Fibroblast of lung (primary cell): ENCODE results near the gene ATP5PB. TPM values are rescaled to one million over a fixed set of nuclear protein-coding genes. Genes with fewer than 3 reads are reported as not detected.

ENCODE experiments used
- DNase-seq, 2 donors: peaks; one replicate each; pipeline versions ENCODE4 v3.0.0 to v3.0.0-alpha.2; 2010; ENCODE audit warnings: low read depth in 2 of 2
- H2AFZ ChIP-seq: 2 replicates; pipeline ENCODE4 v1.5.1; 2012; ENCODE audit warnings: low read length, control low read depth, inconsistent platforms
- H3K27ac ChIP-seq: 2 replicates; pipeline ENCODE4 v1.5.1; 2011; ENCODE audit warnings: low read length, control low read depth; ENCODE audit not compliant: insufficient read depth
- H3K27me3 ChIP-seq: 2 replicates; pipeline ENCODE4 v1.5.1; 2011; ENCODE audit warnings: mild to moderate bottlenecking, low read length; ENCODE audit not compliant: control insufficient read depth, insufficient read depth
- H3K36me3 ChIP-seq: 2 replicates; pipeline ENCODE4 v1.5.1; 2011; ENCODE audit warnings: low read length; ENCODE audit not compliant: control insufficient read depth, insufficient read depth
- H3K4me1 ChIP-seq: 2 replicates; pipeline ENCODE4 v1.5.1; 2011; ENCODE audit warnings: low read length; ENCODE audit not compliant: control insufficient read depth, insufficient read depth; ENCODE audit errors: extremely low read depth
- H3K4me2 ChIP-seq: 2 replicates; pipeline ENCODE4 v1.5.1; 2011; ENCODE audit warnings: low read length, control low read depth; ENCODE audit not compliant: insufficient read depth; ENCODE audit errors: extremely low read depth
- H3K4me3 ChIP-seq, 4 experiments: fragments of 200-600 bp in 1 of 4; sonication (generic) in 1 of 4; replicated peaks in 1 of 4; 2 replicates each; pipeline ENCODE4 v1.5.1; 2011 to 2016; ENCODE audit warnings: low read length in 4 of 4, low read depth in 3 of 4, mild to moderate bottlenecking in 3 of 4, control low read depth in 2 of 4, inconsistent platforms in 1 of 4, mixed read lengths in 1 of 4; ENCODE audit not compliant: insufficient read depth in 1 of 4; ENCODE audit errors: control extremely low read depth in 1 of 4
- H3K79me2 ChIP-seq: 2 replicates; pipeline ENCODE4 v1.5.1; 2012; ENCODE audit warnings: mild to moderate bottlenecking, low read length, inconsistent platforms; ENCODE audit not compliant: control insufficient read depth, insufficient read depth
- H3K9ac ChIP-seq: 2 replicates; pipeline ENCODE4 v1.5.1; 2011; ENCODE audit warnings: mild to moderate bottlenecking, low read length, control low read depth; ENCODE audit not compliant: insufficient read depth
- H3K9me3 ChIP-seq: 2 replicates; pipeline ENCODE4 v1.5.1; 2012; ENCODE audit warnings: low read depth, low read length; ENCODE audit not compliant: control insufficient read depth, insufficient read depth
- H4K20me1 ChIP-seq: 2 replicates; pipeline ENCODE4 v1.5.1; 2011; ENCODE audit warnings: low read length; ENCODE audit not compliant: control insufficient read depth, insufficient read depth; ENCODE audit errors: extremely low read depth
- CTCF ChIP-seq, 2 donors: IDR thresholded peaks in 1 of 2; conservative IDR thresholded peaks in 1 of 2; 1 replicate in 1 of 2; 2 replicates in 1 of 2; pipeline ENCODE4 v1.5.1; 2011 to 2012; ENCODE audit warnings: low read length in 2 of 2, control low read depth in 1 of 2, inconsistent platforms in 1 of 2, low read depth in 1 of 2, mild to moderate bottlenecking in 1 of 2
- EZH2 ChIP-seq: IDR thresholded peaks from 2 replicates; pipeline ENCODE4 v1.5.1; 2012; ENCODE audit warnings: low read length, control low read depth, mild to moderate bottlenecking; ENCODE audit errors: missing control alignments
- polyA plus RNA-seq, 2 donors: library from polyadenylated mRNA; depleted of rRNA in 1 of 2; stranded (reverse) in 1 of 2; unstranded in 1 of 2; fragments of >200 nt; gene quantifications; 2 replicates each; pipeline ENCODE4 v1.2.1, GENCODE V29; 2011 to 2012; ENCODE audit warnings: missing spikeins in 1 of 2
- total RNA-seq: library from RNA; depleted of rRNA; stranded (reverse); fragments of >200 nt; gene quantifications from 2 replicates; pipeline ENCODE4 v1.2.1, GENCODE V29; 2014

ATP5PB gene
- total and polyA plus RNA-seq, 2 donors (not counting 1 experiment from before 2014, with no cell fraction given), result 162 to 417 TPM

GRCh38 chr1:111404588-111404987 is 44.7 kb upstream of the ATP5PB start:
- Histone ChIP-seq H3K9me3 (no peaks in the 10 kb centered on the region), H3K36me3 (no peaks in the 10 kb centered on the region), H3K4me2 (no peak overlapping the region), H4K20me1 (no peaks in the 10 kb centered on the region), H3K4me1 (no peaks in the 10 kb centered on the region), H3K4me3 (no peak overlapping the region), H2AFZ (no peak overlapping the region), H3K27ac (no peak overlapping the region), H3K79me2 (no peaks in the 10 kb centered on the region), H3K9ac (no peak overlapping the region), H3K27me3 (no peaks in the 10 kb centered on the region)
- no peak for TF ChIP-seq EZH2
- TF ChIP-seq CTCF (conservative IDR thresholded peaks at IDR 0.05 in 1 of 2, IDR thresholded peaks at IDR 0.05 in 1 of 2; ENCODE audit: low read depth in 1 of 2, low read length in 2 of 2), result no peak
- no peak for DNase-seq

GRCh38 chr1:111406321-111406768 is 42.9 kb upstream of the ATP5PB start:
- no peaks in the 10 kb centered on the region for H3K27me3 ChIP-seq
- no peak overlapping the region for H3K9ac ChIP-seq
- no peak overlapping the region for H2AFZ ChIP-seq
- H3K4me2 ChIP-seq, result no peak overlapping the region
- no peak for TF ChIP-seq EZH2
- no peak for TF ChIP-seq CTCF (conservative IDR thresholded peaks at IDR 0.05 in 1 of 2, IDR thresholded peaks at IDR 0.05 in 1 of 2; ENCODE audit: low read depth in 1 of 2, low read length in 2 of 2)
- peak in 1 of 2 donors; percentile 36 for DNase-seq
- H4K20me1 ChIP-seq, result no peaks in the 10 kb centered on the region
- no peak overlapping the region for H3K4me3 ChIP-seq
- H3K4me1 ChIP-seq, result no peaks in the 10 kb centered on the region
- H3K9me3 ChIP-seq, result no peaks in the 10 kb centered on the region
- H3K27ac ChIP-seq, result no peak overlapping the region
- H3K36me3 ChIP-seq, result no peaks in the 10 kb centered on the region
- H3K79me2 ChIP-seq, result no peaks in the 10 kb centered on the region

- Histone ChIP-seq H3K36me3 (no peaks in the 10 kb centered on the region), H4K20me1 (no peaks in the 10 kb centered on the region), H3K4me3 (no peak overlapping the region), H3K4me1 (no peaks in the 10 kb centered on the region), H3K4me2 (no peak overlapping the region), H2AFZ (no peak overlapping the region), H3K9ac (no peak overlapping the region), H3K27ac (no peak overlapping the region), H3K27me3 (no peaks in the 10 kb centered on the region), H3K79me2 (no peaks in the 10 kb centered on the region), H3K9me3 (no peaks in the 10 kb centered on the region)
- no peak for TF ChIP-seq EZH2
- DNase-seq, result no peak
These were observed 42.0 kb upstream of the ATP5PB start for GRCh38 chr1:111407301-111407700.
